Activated CD4-positive, alpha-beta T cell treated with anti-CD3 and anti-CD28 coated beads, Interleukin-10, Interleukin-2, amounts not matched to agents 100 ng/mL and 50 ng/mL, durations not matched to agents 16 hours and 8 hours (primary cell): ENCODE measurements around the gene PLCG2.
"Not testable (repeated sequence)": the region's sequence is repeated elsewhere in the genome, so short reads cannot be mapped to it uniquely, and the experiment has no call there.

Experiments used
- DNase-seq: peaks from one replicate; pipeline ENCODE4 v3.0.0-alpha.2; 2020

PLCG2 gene

GRCh38 chr16:81921843-81922584 is 142.9 kb downstream of the PLCG2 start:
- no peak for DNase-seq

- DNase-seq, result no peak
Measured at GRCh38 chr16:81923296-81923695, 144.2 kb downstream of the PLCG2 start.

- no peak for DNase-seq
Measured at GRCh38 chr16:81925016-81925415, 145.9 kb downstream of the PLCG2 start.

GRCh38 chr16:81926036-81926435 is 146.9 kb downstream of the PLCG2 start:
- DNase-seq, result no peak

- no peak for DNase-seq
Measured at GRCh38 chr16:81927561-81928185, 148.6 kb downstream of the PLCG2 start.

GRCh38 chr16:81928271-81928918 is 149.3 kb downstream of the PLCG2 start:
- DNase-seq, result no peak

GRCh38 chr16:81928975-81929374 is 149.9 kb downstream of the PLCG2 start:
- DNase-seq, result peak; percentile 26

- no peak for DNase-seq
Measured at GRCh38 chr16:81929841-81930240, 150.8 kb downstream of the PLCG2 start.

- DNase-seq, result no peak
Measured at GRCh38 chr16:81931927-81932326, 152.8 kb downstream of the PLCG2 start.

- no peak for DNase-seq
Measured at GRCh38 chr16:81932668-81933067, 153.6 kb downstream of the PLCG2 start.

GRCh38 chr16:81933361-81933760 is 154.3 kb downstream of the PLCG2 start:
- DNase-seq, result no peak

- DNase-seq, result not testable (repeated sequence)
Measured at GRCh38 chr16:81934711-81935110, 155.6 kb downstream of the PLCG2 start.

GRCh38 chr16:81936209-81937000 is 157.3 kb downstream of the PLCG2 start:
- no peak for DNase-seq

- no peak for DNase-seq
Measured at GRCh38 chr16:81937305-81938038, 158.4 kb downstream of the PLCG2 start.

GRCh38 chr16:81938326-81939163 is 159.5 kb downstream of the PLCG2 start:
- DNase-seq, result no peak

- DNase-seq, result no peak
Measured at GRCh38 chr16:81939164-81940056, 160.3 kb downstream of the PLCG2 start.

GRCh38 chr16:81940781-81941560 is 161.9 kb downstream of the PLCG2 start:
- peak; percentile 14 for DNase-seq

GRCh38 chr16:81942007-81942601 is 163.0 kb downstream of the PLCG2 start:
- DNase-seq, result no peak

- DNase-seq, result no peak
Measured at GRCh38 chr16:81945665-81946064, 166.6 kb downstream of the PLCG2 start.
